ENCODE measurements around the gene TP53.

DNA sequence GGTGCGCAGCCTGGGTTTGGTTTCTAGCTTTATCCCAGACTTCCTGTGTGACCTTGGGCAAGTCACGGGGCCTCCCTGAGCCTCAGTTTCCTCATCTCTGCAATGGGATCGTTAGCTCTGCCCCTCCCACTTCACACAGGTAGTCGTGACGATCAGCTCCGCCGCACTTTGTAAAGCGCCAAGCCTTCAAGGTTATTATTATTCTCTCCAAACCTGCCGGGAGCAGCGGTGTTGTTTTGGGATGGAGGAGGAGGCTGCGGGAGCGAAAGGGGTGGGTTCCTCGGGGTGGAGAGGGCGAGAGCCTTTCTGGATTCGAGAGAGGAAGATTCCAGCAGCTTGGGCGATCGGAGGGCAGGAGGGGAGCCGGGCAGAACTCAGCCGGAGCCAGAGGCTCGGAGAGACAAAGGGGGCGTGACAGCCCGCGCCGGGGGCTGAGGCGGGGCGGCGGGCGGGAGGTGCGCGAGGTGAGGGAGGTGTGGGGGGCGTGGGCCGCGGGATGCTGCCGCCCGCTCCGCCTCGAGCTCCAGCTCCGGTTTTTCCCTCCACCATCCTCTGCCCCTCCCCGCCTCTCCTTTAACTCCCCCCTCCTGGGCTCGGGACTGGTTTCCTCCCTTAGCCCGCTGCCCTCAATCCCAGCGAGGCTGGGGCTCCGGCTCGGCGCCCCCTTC lies 17.4 kb upstream of the TP53 start, which contains the start of gene EFNB3:
- TF ChIP-seq TCF7 (IDR thresholded peaks at IDR 0.05; ENCODE audit: borderline replicate concordance) = no peak
- TF ChIP-seq, protein P1, sequence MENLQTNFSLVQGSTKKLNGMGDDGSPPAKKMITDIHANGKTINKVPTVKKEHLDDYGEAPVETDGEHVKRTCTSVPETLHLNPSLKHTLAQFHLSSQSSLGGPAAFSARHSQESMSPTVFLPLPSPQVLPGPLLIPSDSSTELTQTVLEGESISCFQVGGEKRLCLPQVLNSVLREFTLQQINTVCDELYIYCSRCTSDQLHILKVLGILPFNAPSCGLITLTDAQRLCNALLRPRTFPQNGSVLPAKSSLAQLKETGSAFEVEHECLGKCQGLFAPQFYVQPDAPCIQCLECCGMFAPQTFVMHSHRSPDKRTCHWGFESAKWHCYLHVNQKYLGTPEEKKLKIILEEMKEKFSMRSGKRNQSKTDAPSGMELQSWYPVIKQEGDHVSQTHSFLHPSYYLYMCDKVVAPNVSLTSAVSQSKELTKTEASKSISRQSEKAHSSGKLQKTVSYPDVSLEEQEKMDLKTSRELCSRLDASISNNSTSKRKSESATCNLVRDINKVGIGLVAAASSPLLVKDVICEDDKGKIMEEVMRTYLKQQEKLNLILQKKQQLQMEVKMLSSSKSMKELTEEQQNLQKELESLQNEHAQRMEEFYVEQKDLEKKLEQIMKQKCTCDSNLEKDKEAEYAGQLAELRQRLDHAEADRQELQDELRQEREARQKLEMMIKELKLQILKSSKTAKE (IDR thresholded peaks at IDR 0.05; ENCODE audit: low read depth, poor library complexity, severe bottlenecking) = no peak
- no peak for TF ChIP-seq PAX5 (IDR thresholded peaks at IDR 0.05; ENCODE audit: borderline replicate concordance, low read depth, low read length)
- TF ChIP-seq RBBP5 (conservative IDR thresholded peaks at IDR 0.05) = no peak
- TF ChIP-seq NR2C1 (IDR thresholded peaks at IDR 0.05) = no peak
- TF ChIP-seq, protein P2, sequence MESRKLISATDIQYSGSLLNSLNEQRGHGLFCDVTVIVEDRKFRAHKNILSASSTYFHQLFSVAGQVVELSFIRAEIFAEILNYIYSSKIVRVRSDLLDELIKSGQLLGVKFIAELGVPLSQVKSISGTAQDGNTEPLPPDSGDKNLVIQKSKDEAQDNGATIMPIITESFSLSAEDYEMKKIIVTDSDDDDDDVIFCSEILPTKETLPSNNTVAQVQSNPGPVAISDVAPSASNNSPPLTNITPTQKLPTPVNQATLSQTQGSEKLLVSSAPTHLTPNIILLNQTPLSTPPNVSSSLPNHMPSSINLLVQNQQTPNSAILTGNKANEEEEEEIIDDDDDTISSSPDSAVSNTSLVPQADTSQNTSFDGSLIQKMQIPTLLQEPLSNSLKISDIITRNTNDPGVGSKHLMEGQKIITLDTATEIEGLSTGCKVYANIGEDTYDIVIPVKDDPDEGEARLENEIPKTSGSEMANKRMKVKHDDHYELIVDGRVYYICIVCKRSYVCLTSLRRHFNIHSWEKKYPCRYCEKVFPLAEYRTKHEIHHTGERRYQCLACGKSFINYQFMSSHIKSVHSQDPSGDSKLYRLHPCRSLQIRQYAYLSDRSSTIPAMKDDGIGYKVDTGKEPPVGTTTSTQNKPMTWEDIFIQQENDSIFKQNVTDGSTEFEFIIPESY (IDR thresholded peaks at IDR 0.05) = no peak
- TF ChIP-seq SMC3 (IDR thresholded peaks at IDR 0.05; ENCODE audit: borderline replicate concordance, low read length) = no peak
- TF ChIP-seq POLR2A (IDR thresholded peaks at IDR 0.05; ENCODE audit: low read depth, low read length) = no peak
- no peak for TF ChIP-seq SPI1 (IDR thresholded peaks at IDR 0.05; ENCODE audit: borderline replicate concordance, insufficient read depth, low read depth, low read length)
- TF ChIP-seq ZNF24 (IDR thresholded peaks at IDR 0.05) = no peak
- TF ChIP-seq JUND (IDR thresholded peaks at IDR 0.05; ENCODE audit: low read depth, low read length) = no peak
- TF ChIP-seq GABPA (IDR thresholded peaks at IDR 0.05; ENCODE audit: low read depth) = no peak
- TF ChIP-seq SMARCA5 (IDR thresholded peaks at IDR 0.05) = no peak
- no peak for TF ChIP-seq EP300 (IDR thresholded peaks at IDR 0.05; ENCODE audit: borderline replicate concordance in 1 of 2, control insufficient read depth in 1 of 2, low read depth in 2 of 2, low read length in 2 of 2)

All from GM12878 (cell line).